K562 (cell line): ENCODE results near the gene SPIN1. TPM values are rescaled to one million over a fixed set of nuclear protein-coding genes. Genes with fewer than 3 reads are reported as not detected.

Experiments
- ATAC-seq: fragments of 200-7000 bp; cut with Tn5 transposase; 3 replicates; pipeline ENCODE4 v1.9.1; 2020; ENCODE audit warnings: moderate library complexity
- BruUV-seq: library from RNA; stranded (reverse); fragments of 400-500 nt; replicated peaks from 2 replicates; lab custom pipeline; 2021; lab: Mats Ljungman, UMichigan
- CTCF ChIA-PET: fragments of 300-600 bp; formaldehyde crosslinking; extraction: SDS; loops from one replicate; lab custom pipeline; 2021; ENCODE audit warnings: low intra/inter-chr PET ratio; lab: Yijun Ruan, JAX
- POLR2A ChIA-PET: fragments of 300-600, 350-650 bp; sonication (Branson Sonifier 250); formaldehyde crosslinking; extraction: SDS; loops from one replicate; lab custom pipeline; 2021; ENCODE audit warnings: antibody characterized with exemption, inconsistent platforms; lab: Yijun Ruan, JAX
- DNase-seq, 4 experiments: peaks; one replicate each; pipeline versions ENCODE4 v3.0.0 to v3.0.0-alpha.2; 2011 to 2018; ENCODE audit warnings: low spot score in 3 of 4, mixed read lengths in 3 of 4; ENCODE audit errors: extremely low read depth in 1 of 4
- FAIRE-seq: peaks from 2 replicates; lab custom pipeline; 2011; peaks lifted over from hg19 to GRCh38; lab: Jason Lieb, UNC
- H2AFZ ChIP-seq: 2 replicates; pipeline ENCODE4 v1.6.0; 2011; ENCODE audit warnings: low read depth, low read length, control low read depth, inconsistent platforms
- H3K27ac ChIP-seq: fragments of 200-600 bp; 3 replicates; pipeline ENCODE4 v1.8.0; 2011; ENCODE audit warnings: low read depth, mild to moderate bottlenecking, control low read depth, inconsistent platforms, low read length, moderate library complexity, mixed read lengths; ENCODE audit errors: extremely low read depth
- H3K27me3 ChIP-seq, 2 experiments: fragments of 300-600 bp in 1 of 2; 2 replicates in 1 of 2; 3 replicates in 1 of 2; pipeline versions ENCODE4 v1.6.0 to v1.8.0; 2011; ENCODE audit warnings: inconsistent platforms in 2 of 2, low read length in 2 of 2, mild to moderate bottlenecking in 1 of 2, mixed read lengths in 1 of 2, moderate library complexity in 1 of 2; ENCODE audit not compliant: control insufficient read depth in 2 of 2, insufficient read depth in 2 of 2
- H3K36me3 ChIP-seq: fragments of 300-600 bp; 3 replicates; pipeline ENCODE4 v1.8.0; 2011; ENCODE audit warnings: mild to moderate bottlenecking, low read length, inconsistent platforms; ENCODE audit not compliant: control insufficient read depth, insufficient read depth
- H3K4me1 ChIP-seq, 2 experiments: fragments of 200-600 bp in 1 of 2; replicated peaks in 1 of 2; 2 replicates in 1 of 2; 3 replicates in 1 of 2; pipeline versions ENCODE4 v1.5.1 to v1.8.0; 2011; ENCODE audit warnings: inconsistent platforms in 2 of 2, low read length in 2 of 2, mild to moderate bottlenecking in 1 of 2, mixed read lengths in 1 of 2, moderate library complexity in 1 of 2; ENCODE audit not compliant: control insufficient read depth in 2 of 2, insufficient read depth in 2 of 2
- H3K4me2 ChIP-seq: 2 replicates; pipeline ENCODE4 v1.6.1; 2011; ENCODE audit warnings: low read length, control low read depth, inconsistent platforms, mixed read lengths; ENCODE audit not compliant: insufficient read depth
- H3K4me3 ChIP-seq: fragments of 200-600 bp; sonication (generic), shearing (Covaris generic); 2 replicates; pipeline ENCODE4 v1.5.1; 2016; ENCODE audit warnings: control low read depth, inconsistent platforms
- H3K79me2 ChIP-seq: fragments of 200-600 bp; 3 replicates; pipeline ENCODE4 v1.8.0; 2011; ENCODE audit warnings: low read length, inconsistent platforms; ENCODE audit not compliant: control insufficient read depth, insufficient read depth
- H3K9ac ChIP-seq, 2 experiments: 2 replicates each; pipeline versions ENCODE4 v1.6.0 to v1.6.1; 2011; ENCODE audit warnings: low read depth in 2 of 2, low read length in 2 of 2, control low read depth in 1 of 2, inconsistent platforms in 1 of 2, mild to moderate bottlenecking in 1 of 2, mixed read lengths in 1 of 2; ENCODE audit not compliant: insufficient read depth in 1 of 2
- H3K9me1 ChIP-seq: one replicate; pipeline ENCODE4 v1.6.0; 2011; ENCODE audit warnings: inconsistent platforms, mild to moderate bottlenecking, low read length, moderate library complexity; ENCODE audit not compliant: control insufficient read depth, insufficient read depth
- H3K9me3 ChIP-seq: replicated peaks from 2 replicates; pipeline ENCODE4 v1.5.1; 2011; ENCODE audit warnings: low read depth, low read length, inconsistent platforms; ENCODE audit not compliant: control insufficient read depth, insufficient read depth
- H4K20me1 ChIP-seq: replicated peaks from 2 replicates; pipeline ENCODE4 v1.6.1; 2011; ENCODE audit warnings: low read length, inconsistent platforms, mixed read lengths; ENCODE audit not compliant: control insufficient read depth, insufficient read depth
- CBFA2T2 ChIP-seq: fragments of 450-650 bp; conservative IDR thresholded peaks from 2 replicates; pipeline ENCODE4 v1.6.1; 2017; ENCODE audit warnings: mild to moderate bottlenecking
- CBX3 ChIP-seq, 2 experiments: IDR thresholded peaks; 1 replicate in 1 of 2; 2 replicates in 1 of 2; pipeline ENCODE4 v1.6.1; 2012; ENCODE audit warnings: inconsistent platforms in 2 of 2, low read length in 2 of 2, borderline replicate concordance in 1 of 2, control low read depth in 1 of 2
- CCAR2 ChIP-seq: fragments of 200-400 bp; formaldehyde crosslinking; IDR thresholded peaks from 2 replicates; pipeline ENCODE4 v1.6.1; 2017; ENCODE audit warnings: mild to moderate bottlenecking, low read depth, low read length
- CEBPB ChIP-seq: fragments of 450-650 bp; IDR thresholded peaks from 2 replicates; pipeline ENCODE4 v1.6.1; 2016; ENCODE audit warnings: missing genetic modification characterization, missing compliant biosample characterization
- GTF2A2 ChIP-seq: IDR thresholded peaks from 2 replicates; pipeline ENCODE4 v1.6.1; 2016; ENCODE audit warnings: mild to moderate bottlenecking, missing genetic modification characterization, missing compliant biosample characterization
- NR2C1 ChIP-seq, 2 experiments: fragments of 450-650 bp; IDR thresholded peaks; 2 replicates each; pipeline ENCODE4 v1.6.1; 2017; ENCODE audit warnings: mild to moderate bottlenecking in 2 of 2, antibody characterized with exemption in 1 of 2, inconsistent platforms in 1 of 2, missing compliant biosample characterization in 1 of 2, missing genetic modification characterization in 1 of 2
- RB1 ChIP-seq: fragments of 450-650 bp; IDR thresholded peaks from 2 replicates; pipeline ENCODE4 v1.6.1; 2017; ENCODE audit warnings: low read depth, mild to moderate bottlenecking
- RCOR1 ChIP-seq, 2 experiments: IDR thresholded peaks; 2 replicates each; pipeline ENCODE4 v1.6.1; 2012; ENCODE audit warnings: low read depth in 2 of 2, low read length in 2 of 2, borderline replicate concordance in 1 of 2, improper control_type of control experiment in 1 of 2
- SLC30A9 ChIP-seq: fragments of 250-450 bp; sonication (Bioruptor Pico); IDR thresholded peaks from 2 replicates; pipeline ENCODE4 v1.8.0; 2022; ENCODE audit warnings: mild to moderate bottlenecking, moderate library complexity
- WGBS: fragments of 100-300 bp; shearing (Covaris generic); methylation state at CpG from one replicate; pipeline ENCODE4 v1.1.6; 2016; ENCODE audit warnings: low coverage, mixed read lengths; ENCODE audit not compliant: insufficient coverage; ENCODE audit errors: missing lambda C conversion rate; 5-methylcytosine and 5-hydroxymethylcytosine counted together
- in situ Hi-C: fragments of 300-500 bp; cut with MboI; formaldehyde crosslinking; loops from 4 replicates; pipeline ENCODE4 v1.15.0; 2018; ENCODE audit warnings: inconsistent platforms, mixed read lengths
- intact Hi-C: fragments of 100-400 bp; cut with micrococcal nuclease; formaldehyde crosslinking; loops from 2 replicates; pipeline ENCODE4 v1.14.2; 2022
- polyA plus RNA-seq, 8 experiments: library from polyadenylated mRNA; depleted of rRNA in 4 of 8; stranded (reverse) in 5 of 8; unstranded in 3 of 8; fragments of >200 nt; fragmentation: Nextera tagmentation in 2 of 8; fragmentation: Illumina TruSeq in 1 of 8; extraction: Ambion mirVana in 2 of 8; extraction: Trizol in 1 of 8; gene quantifications; 2 replicates each; pipeline versions ENCODE4 v1.2.1 to v1.2.3, GENCODE V29; 2011 to 2014; ENCODE audit warnings: inconsistent platforms in 1 of 8, missing spikeins in 1 of 8
- total RNA-seq, 7 experiments: library from RNA; depleted of rRNA in 6 of 7; stranded (reverse); fragments of >200 nt in 6 of 7; fragmentation: Illumina TruSeq in 2 of 7; extraction: Trizol in 2 of 7; gene quantifications; 2 replicates each; pipeline versions ENCODE4 v1.2.1 to v1.2.3, GENCODE V29; 2011 to 2021; ENCODE audit warnings: low replicate concordance in 1 of 7
- TF ChIP-seq, protein P1 (sequence below), 2 experiments: fragments of 450-650 bp; formaldehyde crosslinking in 1 of 2; IDR thresholded peaks; 2 replicates each; pipeline versions ENCODE4 v1.4.0 to v1.6.1; 2014 to 2020; ENCODE audit warnings: mild to moderate bottlenecking in 2 of 2, borderline replicate concordance in 1 of 2, low read depth in 1 of 2

The SPIN1 gene
- total and polyA plus RNA-seq, 9 of the 15 experiments (the other 6 are each of a cell fraction or from before 2014, with no cell fraction given): 7.4 to 25.7 (median 15.6) TPM

DNA sequence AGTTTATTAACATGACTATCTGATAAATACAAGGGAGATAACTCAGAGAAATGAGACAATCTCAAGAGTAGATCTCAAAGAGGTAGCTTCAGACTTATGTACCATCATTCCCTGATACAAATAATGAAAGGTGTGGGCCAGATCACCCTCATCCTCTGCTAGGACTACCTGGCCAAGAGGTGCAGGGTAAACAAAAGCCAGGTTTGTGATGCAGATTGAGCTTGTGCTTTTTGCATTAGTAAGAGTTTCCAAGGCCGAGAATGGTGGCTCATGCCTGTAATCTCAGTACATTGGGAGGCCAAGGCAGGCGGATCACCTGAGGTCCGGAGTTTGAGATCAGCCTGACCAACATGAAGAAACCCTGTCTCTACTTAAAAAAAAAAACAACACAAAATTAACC is 8.9 kb upstream of the SPIN1 start (continued):
- TF ChIP-seq SLC30A9 (CRISPR knock-in tag) (no peak), CBFA2T2 (no peak), NR2C1 (IDR thresholded peaks at IDR 0.05) (no peak), NR2C1 (tag; IDR thresholded peaks at IDR 0.05) (no peak), CBX3 (IDR thresholded peaks at IDR 0.05; ENCODE audit: borderline replicate concordance in 1 of 2, low read length in 2 of 2) (no peak)

DNA sequence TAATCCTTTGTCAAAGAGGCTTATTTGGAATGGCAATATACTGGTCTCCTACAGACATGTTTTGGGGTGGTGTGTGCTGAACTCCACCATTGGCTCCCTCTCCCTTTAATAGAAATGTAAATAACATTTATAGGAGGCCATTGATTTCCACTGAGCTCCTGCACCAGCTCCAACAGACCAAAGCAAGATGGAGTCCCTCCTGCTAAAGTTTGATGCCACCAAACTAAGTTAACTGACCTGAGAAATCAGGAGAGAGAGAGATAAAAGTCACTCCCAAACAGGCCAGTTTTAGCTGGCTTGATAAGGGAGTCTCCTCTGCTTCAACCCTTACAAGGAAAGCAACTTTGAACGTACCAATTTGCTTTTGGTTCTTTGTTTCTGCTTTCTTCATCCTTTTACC is 8.1 kb upstream of the SPIN1 start:
- H3K4me2 ChIP-seq: no peak overlapping the region
- in situ Hi-C loops (no loop called here), intact Hi-C loops (loop anchor here (10.0 kb wide), 1 partner anchor 205 kb away; no protein-coding TSS in a partner anchor)
- no peaks in the 10 kb centered on the region for H3K9me1 ChIP-seq
- no peaks in the 10 kb centered on the region for H3K9me3 ChIP-seq
- FAIRE-seq (no peak), ATAC-seq (no peak), DNase-seq (no peak)
- H2AFZ ChIP-seq: no peak overlapping the region
- POLR2A ChIA-PET: no interaction called here
- H3K27ac ChIP-seq: no peak overlapping the region
- no peaks in the 10 kb centered on the region; a peak in 1 of 5 replicates for H3K4me1 ChIP-seq
- H3K4me3 ChIP-seq: no peak overlapping the region
- H4K20me1 ChIP-seq: no peaks in the 10 kb centered on the region
- TF ChIP-seq RCOR1 (IDR thresholded peaks at IDR 0.05; ENCODE audit: borderline replicate concordance in 1 of 2, low read depth in 2 of 2, low read length in 2 of 2) (no peak), CEBPB (tag) (no peak), RB1 (no peak), GTF2A2 (no peak), CCAR2 (no peak)
- TF ChIP-seq, protein P1, sequence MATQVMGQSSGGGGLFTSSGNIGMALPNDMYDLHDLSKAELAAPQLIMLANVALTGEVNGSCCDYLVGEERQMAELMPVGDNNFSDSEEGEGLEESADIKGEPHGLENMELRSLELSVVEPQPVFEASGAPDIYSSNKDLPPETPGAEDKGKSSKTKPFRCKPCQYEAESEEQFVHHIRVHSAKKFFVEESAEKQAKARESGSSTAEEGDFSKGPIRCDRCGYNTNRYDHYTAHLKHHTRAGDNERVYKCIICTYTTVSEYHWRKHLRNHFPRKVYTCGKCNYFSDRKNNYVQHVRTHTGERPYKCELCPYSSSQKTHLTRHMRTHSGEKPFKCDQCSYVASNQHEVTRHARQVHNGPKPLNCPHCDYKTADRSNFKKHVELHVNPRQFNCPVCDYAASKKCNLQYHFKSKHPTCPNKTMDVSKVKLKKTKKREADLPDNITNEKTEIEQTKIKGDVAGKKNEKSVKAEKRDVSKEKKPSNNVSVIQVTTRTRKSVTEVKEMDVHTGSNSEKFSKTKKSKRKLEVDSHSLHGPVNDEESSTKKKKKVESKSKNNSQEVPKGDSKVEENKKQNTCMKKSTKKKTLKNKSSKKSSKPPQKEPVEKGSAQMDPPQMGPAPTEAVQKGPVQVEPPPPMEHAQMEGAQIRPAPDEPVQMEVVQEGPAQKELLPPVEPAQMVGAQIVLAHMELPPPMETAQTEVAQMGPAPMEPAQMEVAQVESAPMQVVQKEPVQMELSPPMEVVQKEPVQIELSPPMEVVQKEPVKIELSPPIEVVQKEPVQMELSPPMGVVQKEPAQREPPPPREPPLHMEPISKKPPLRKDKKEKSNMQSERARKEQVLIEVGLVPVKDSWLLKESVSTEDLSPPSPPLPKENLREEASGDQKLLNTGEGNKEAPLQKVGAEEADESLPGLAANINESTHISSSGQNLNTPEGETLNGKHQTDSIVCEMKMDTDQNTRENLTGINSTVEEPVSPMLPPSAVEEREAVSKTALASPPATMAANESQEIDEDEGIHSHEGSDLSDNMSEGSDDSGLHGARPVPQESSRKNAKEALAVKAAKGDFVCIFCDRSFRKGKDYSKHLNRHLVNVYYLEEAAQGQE (IDR thresholded peaks at IDR 0.05; ENCODE audit: borderline replicate concordance): peak; percentile 39
- TF ChIP-seq, protein P1 (CRISPR knock-in tag; IDR thresholded peaks at IDR 0.05; ENCODE audit: low read depth): no peak
- CTCF ChIA-PET: no interaction called here
- WGBS: 0% methylated on average over 1 of the region's 1 CpG
- no TSS peak for BruUV-seq
- H3K79me2 ChIP-seq: no peaks in the 10 kb centered on the region
- no peak overlapping the region for H3K9ac ChIP-seq
- H3K27me3 ChIP-seq: peaks cover 0 to 4% of the 10 kb centered on the region in 2 experiments; a peak in 2 of 5 replicates
- no peaks in the 10 kb centered on the region for H3K36me3 ChIP-seq
